ENCODE measurements around the gene PRKACA. TPM values are rescaled to one million over a fixed set of nuclear protein-coding genes. Genes with fewer than 3 reads are reported as not detected.

The PRKACA gene
- total and polyA plus RNA-seq, 10 of the 15 experiments (the other 5 are each of a cell fraction or from before 2014, with no cell fraction given) = 0.53 to 68.5 (median 11.2) TPM

- H3K27me3 ChIP-seq (replicated peaks in 1 of 2; ENCODE audit: control insufficient read depth in 2 of 2, insufficient read depth in 2 of 2, low read length in 1 of 2) = peaks cover 0 to 6% of the 10 kb centered on the region in 2 experiments
- H4K20me1 ChIP-seq (ENCODE audit: control insufficient read depth, insufficient read depth) = no peaks in the 10 kb centered on the region; the same call in 1 of the 2 replicates
- H2AFZ ChIP-seq (ENCODE audit: control insufficient read depth, low read depth, low read length) = no peak overlapping the region
- ATAC-seq = no peak
- no peak for DNase-seq (ENCODE audit: low read depth, low spot score)
- H3K27ac ChIP-seq (ENCODE audit: control insufficient read depth, insufficient read depth) = no peak overlapping the region
- WGBS (ENCODE audit: insufficient coverage, insufficient replicate concordance, low lambda C conversion rate, missing lambda C conversion rate) = 39% methylated on average over 18 of the region's 19 CpGs
- H3K9me3 ChIP-seq (replicated peaks; ENCODE audit: control insufficient read depth, insufficient read depth, low read length) = no peaks in the 10 kb centered on the region
- no peak for FAIRE-seq
- no peaks in the 10 kb centered on the region for H3K79me2 ChIP-seq (ENCODE audit: control insufficient read depth, insufficient read depth, low read length)
- POLR2A ChIA-PET = interaction anchor here (0.7 kb wide), 1 partner anchor 59 kb away, joined by 3 read pairs; no protein-coding TSS in a partner anchor
- no peak overlapping the region for H3K4me2 ChIP-seq (ENCODE audit: control insufficient read depth, insufficient read depth)
- RAD21 ChIA-PET (ENCODE audit: unreplicated experiment) = interaction anchor here (1.2 to 1.4 kb wide), 2 partner anchors 104 to 178 kb away, joined by 3 read pairs; no protein-coding TSS in a partner anchor
- peaks cover 0 to 3% of the 10 kb centered on the region in 2 experiments; a peak in 3 of 4 replicates for H3K36me3 ChIP-seq (ENCODE audit: control insufficient read depth in 2 of 2, insufficient read depth in 2 of 2, low read length in 1 of 2)
- intact Hi-C loops (cut with micrococcal nuclease; ENCODE audit: unreplicated experiment) (no loop called here), in situ Hi-C loops (cut with MboI) (loop anchor here (25.0 kb wide), 1 partner anchor 770 kb away; no protein-coding TSS in a partner anchor)
- no peaks in the 10 kb centered on the region for H3K4me1 ChIP-seq (ENCODE audit: control insufficient read depth, insufficient read depth, low read length)
- no peak overlapping the region for H3K9ac ChIP-seq (ENCODE audit: control insufficient read depth, insufficient read depth, low read length)
- no TSS peak for BruUV-seq (replicated peaks)
- SMC1A ChIA-PET (ENCODE audit: uncharacterized antibody, unreplicated experiment) = no interaction called here
- no peak overlapping the region for H3K4me3 ChIP-seq
- CTCF ChIA-PET = interaction anchor here (0.7 to 5.3 kb wide), 8 partner anchors 9 to 910 kb away, joined by 3 to 60 read pairs (median 4); partner anchors contain the start of genes IL27RA and MISP3
- TF ChIP-seq USF1 (IDR thresholded peaks at IDR 0.05; ENCODE audit: borderline replicate concordance, extremely low read length, insufficient read depth, low read depth, low read length) (no peak), BACH1 (IDR thresholded peaks at IDR 0.05; ENCODE audit: borderline replicate concordance) (no peak), ZNF592 (IDR thresholded peaks at IDR 0.05) (no peak), E2F4 (IDR thresholded peaks at IDR 0.05; ENCODE audit: low read depth, low read length) (no peak), ZNF207 (IDR thresholded peaks at IDR 0.05; ENCODE audit: borderline replicate concordance) (no peak), SREBF2 (IDR thresholded peaks at IDR 0.05; ENCODE audit: low read length) (no peak), E4F1 (IDR thresholded peaks at IDR 0.05; ENCODE audit: borderline replicate concordance, partially characterized antibody) (no peak), SMARCA5 (IDR thresholded peaks at IDR 0.05) (no peak), PKNOX1 (IDR thresholded peaks at IDR 0.05) (no peak), SREBF1 (IDR thresholded peaks at IDR 0.05; ENCODE audit: low read length) (no peak), ETV6 (conservative IDR thresholded peaks at IDR 0.05 in 1 of 2, IDR thresholded peaks at IDR 0.05 in 1 of 2; ENCODE audit: borderline replicate concordance in 1 of 2, low read depth in 1 of 2) (no peak), RBBP5 (conservative IDR thresholded peaks at IDR 0.05) (no peak), RFX5 (IDR thresholded peaks at IDR 0.05; ENCODE audit: low read depth, low read length) (no peak)
Observed at GRCh38 chr19:14056741-14057356, 60.7 kb downstream of the PRKACA start.

All from GM12878 (cell line).